B cell (primary cell): ENCODE data around the gene PLEKHO2. TPM values are rescaled to one million over a fixed set of nuclear protein-coding genes. Genes with fewer than 3 reads are reported as not detected.

ENCODE experiments used
- ATAC-seq: fragments of 200-7000 bp; cut with Tn5 transposase; one replicate; pipeline ENCODE4 v1.10.0; 2021; ENCODE audit warnings: low read depth, mild to moderate bottlenecking, moderate number of reproducible peaks, moderate library complexity
- CTCF ChIA-PET: fragments of 350-600 bp; sonication (Branson Sonifier 250); formaldehyde crosslinking; loops from one replicate; lab custom pipeline; 2021; ENCODE audit warnings: antibody characterized with exemption, inconsistent platforms; lab: Charles Lee
- POLR2A ChIA-PET: fragments of 350-600 bp; sonication (Branson Sonifier 250); formaldehyde crosslinking; loops from one replicate; lab custom pipeline; 2021; ENCODE audit warnings: antibody characterized with exemption; lab: Charles Lee
- DNase-seq: peaks from one replicate; pipeline ENCODE4 v3.0.0; 2013
- H2AFZ ChIP-seq: 2 replicates; pipeline ENCODE4 v1.6.1; 2012; ENCODE audit warnings: mild to moderate bottlenecking, low read depth, low read length; ENCODE audit not compliant: insufficient read depth, poor library complexity, severe bottlenecking
- H3K27ac ChIP-seq, 2 donors: 1 replicate in 1 of 2; 2 replicates in 1 of 2; pipeline ENCODE4 v1.5.1; 2012 to 2013; ENCODE audit warnings: low read length in 2 of 2, mild to moderate bottlenecking in 2 of 2, moderate library complexity in 1 of 2
- H3K27me3 ChIP-seq, 4 experiments: fragments of 200-600 bp in 1 of 4; sonication (generic) in 1 of 4; replicated peaks in 1 of 4; 1 replicate in 2 of 4; 2 replicates in 2 of 4; pipeline versions ENCODE4 v1.6.1 to v1.7.0; 2013 to 2016; ENCODE audit warnings: low read length in 3 of 4, mild to moderate bottlenecking in 2 of 4, mixed read lengths in 1 of 4, moderate library complexity in 1 of 4; ENCODE audit not compliant: insufficient read depth in 4 of 4, control insufficient read depth in 3 of 4; ENCODE audit errors: control extremely low read depth in 1 of 4
- H3K36me3 ChIP-seq, 2 experiments: replicated peaks in 1 of 2; 1 replicate in 1 of 2; 2 replicates in 1 of 2; pipeline versions ENCODE4 v1.6.1 to v1.7.1; 2013; ENCODE audit warnings: low read length in 1 of 2; ENCODE audit not compliant: insufficient read depth in 2 of 2, control insufficient read depth in 1 of 2; ENCODE audit errors: control extremely low read depth in 1 of 2, extremely low read depth in 1 of 2
- H3K4me1 ChIP-seq, 2 donors: fragments of 200-600 bp in 1 of 2; sonication (generic) in 1 of 2; 1 replicate in 1 of 2; 2 replicates in 1 of 2; pipeline versions ENCODE4 v1.5.1 to v1.6.1; 2013 to 2017; ENCODE audit warnings: low read length in 2 of 2; ENCODE audit not compliant: control insufficient read depth in 2 of 2, insufficient read depth in 2 of 2
- H3K4me2 ChIP-seq: replicated peaks from 2 replicates; pipeline ENCODE3; 2012; ENCODE audit warnings: mild to moderate bottlenecking, low read depth, low read length; ENCODE audit not compliant: poor library complexity, severe bottlenecking
- H3K4me3 ChIP-seq, 5 experiments: fragments of 200-600 bp in 1 of 5; sonication (generic) in 1 of 5; 1 replicate in 3 of 5; 2 replicates in 2 of 5; pipeline versions ENCODE4 v1.5.1 to v1.7.0; 2011 to 2016; ENCODE audit warnings: low read length in 4 of 5, mild to moderate bottlenecking in 4 of 5, low read depth in 2 of 5, control low read depth in 1 of 5, moderate library complexity in 1 of 5; ENCODE audit not compliant: insufficient read depth in 1 of 5; ENCODE audit errors: control extremely low read depth in 1 of 5, extremely low read depth in 1 of 5
- H3K79me2 ChIP-seq: fragments of 200-600 bp; sonication (generic); one replicate; pipeline ENCODE4 v1.6.0; 2016; ENCODE audit warnings: low read length; ENCODE audit not compliant: control insufficient read depth, insufficient read depth
- H3K9ac ChIP-seq: fragments of 200-600 bp; sonication (generic); 2 replicates; pipeline ENCODE4 v1.6.1; 2017; ENCODE audit warnings: mild to moderate bottlenecking, low read length, moderate library complexity
- H3K9me3 ChIP-seq, 3 donors: one replicate each; pipeline versions ENCODE4 v1.6.1 to v1.7.1; 2013; ENCODE audit warnings: low read length in 2 of 3; ENCODE audit not compliant: control insufficient read depth in 2 of 3, insufficient read depth in 1 of 3; ENCODE audit errors: control extremely low read depth in 1 of 3
- H4K20me1 ChIP-seq: 2 replicates; pipeline ENCODE4 v1.6.0; 2012; ENCODE audit warnings: mild to moderate bottlenecking, low read length; ENCODE audit not compliant: insufficient read depth, control insufficient read depth, poor library complexity, severe bottlenecking
- H3K27ac Mint-ChIP-seq: one replicate; pipeline ENCODE4 v1.8.0; 2021; ENCODE audit warnings: mixed read lengths
- H3K27me3 Mint-ChIP-seq: one replicate; pipeline ENCODE4 v1.8.0; 2021; ENCODE audit warnings: mixed read lengths
- H3K4me1 Mint-ChIP-seq: one replicate; pipeline ENCODE4 v1.8.0; 2021; ENCODE audit warnings: mixed read lengths
- H3K4me3 Mint-ChIP-seq: one replicate; pipeline ENCODE4 v1.8.0; 2021; ENCODE audit warnings: mixed read lengths
- H3K9me3 Mint-ChIP-seq: one replicate; pipeline ENCODE4 v1.8.0; 2022; ENCODE audit warnings: mixed read lengths; ENCODE audit not compliant: insufficient read depth
- CTCF ChIP-seq: fragments of 200-600 bp; IDR thresholded peaks from one replicate; pipeline ENCODE4 v1.8.0; 2022; ENCODE audit warnings: antibody characterized with exemption, mild to moderate bottlenecking
- EZH2 ChIP-seq: IDR thresholded peaks from 2 replicates; pipeline ENCODE4 v1.6.1; 2012; ENCODE audit warnings: borderline replicate concordance, low read depth, mild to moderate bottlenecking, moderate library complexity, low read length; ENCODE audit not compliant: insufficient read depth, poor library complexity, severe bottlenecking
- WGBS: methylation state at CpG from one replicate; pipeline ENCODE4 v1.1.5; 2013; ENCODE audit warnings: missing lambda C conversion rate; ENCODE audit not compliant: insufficient coverage; 5-methylcytosine and 5-hydroxymethylcytosine counted together
- intact Hi-C: fragments of 100-400 bp; cut with micrococcal nuclease; formaldehyde crosslinking; loops from one replicate; pipeline ENCODE4 v1.10.0; 2022
- polyA plus RNA-seq: library from polyadenylated mRNA; depleted of rRNA; stranded (reverse); fragments of >200 nt; gene quantifications from 2 replicates; pipeline ENCODE4 v1.2.3, GENCODE V29; 2012
- total RNA-seq, 2 donors: library from RNA; stranded (reverse); fragments of 120-200 nt in 1 of 2; gene quantifications; 1 replicate in 1 of 2; 2 replicates in 1 of 2; pipeline versions ENCODE4 v1.2.3 to v1.2.4, GENCODE V29; 2013 to 2022

PLEKHO2 gene
- total and polyA plus RNA-seq, 2 donors (not counting 1 experiment from before 2014, with no cell fraction given): 13.7 to 23.1 TPM

GRCh38 chr15:64865998-64866520 is 24.3 kb downstream of the PLEKHO2 start:
- H3K27me3 Mint-ChIP-seq: no peaks in the 10 kb centered on the region
- no peaks in the 10 kb centered on the region for H3K27me3 ChIP-seq
- DNase-seq (no peak), ATAC-seq (no peak)
- peaks cover 30% of the 10 kb centered on the region for H3K4me1 Mint-ChIP-seq
- no peak overlapping the region for H3K4me3 ChIP-seq
- H3K9me3 ChIP-seq: no peaks in the 10 kb centered on the region
- H3K36me3 ChIP-seq: peaks cover 0 to 56% of the 10 kb centered on the region in 2 experiments
- H3K4me3 Mint-ChIP-seq: no peak overlapping the region
- peaks cover 0 to 12% of the 10 kb centered on the region in 2 donors for H3K4me1 ChIP-seq
- no peak overlapping the region for H3K9ac ChIP-seq
- TF ChIP-seq CTCF: no peak
- TF ChIP-seq EZH2: no peak
- H2AFZ ChIP-seq: no peak overlapping the region
- H3K9me3 Mint-ChIP-seq: no peaks in the 10 kb centered on the region
- peaks cover 13% of the 10 kb centered on the region for H3K79me2 ChIP-seq
- H3K4me2 ChIP-seq: no peak overlapping the region
- no peak overlapping the region for H3K27ac Mint-ChIP-seq
- POLR2A ChIA-PET: no interaction called here
- peaks cover 14% of the 10 kb centered on the region for H4K20me1 ChIP-seq
- intact Hi-C loops: no loop called here
- CTCF ChIA-PET: interaction anchor here (0.6 kb wide), 2 partner anchors 16 to 145 kb away, joined by 3 read pairs; no protein-coding TSS in a partner anchor
- H3K27ac ChIP-seq: no peak overlapping the region
- WGBS: 97% methylated on average over 5 of the region's 6 CpGs

GRCh38 chr15:64869501-64869900 is 27.8 kb downstream of the PLEKHO2 start:
- no peak overlapping the region for H3K4me3 ChIP-seq
- no peaks in the 10 kb centered on the region for H3K9me3 ChIP-seq
- DNase-seq (no peak), ATAC-seq (no peak)
- ChIA-PET CTCF (no interaction called here), POLR2A (no interaction called here)
- peaks cover 5% of the 10 kb centered on the region for H3K79me2 ChIP-seq
- TF ChIP-seq CTCF (no peak), EZH2 (no peak)
- no peak overlapping the region for H3K9ac ChIP-seq
- no peak overlapping the region for H3K4me3 Mint-ChIP-seq
- H3K4me1 Mint-ChIP-seq: peaks cover 21% of the 10 kb centered on the region
- H3K4me2 ChIP-seq: no peak overlapping the region
- no peaks in the 10 kb centered on the region for H3K27me3 Mint-ChIP-seq
- no peaks in the 10 kb centered on the region for H3K27me3 ChIP-seq
- no peak overlapping the region for H2AFZ ChIP-seq
- H3K27ac Mint-ChIP-seq: no peak overlapping the region
- H3K27ac ChIP-seq: no peak overlapping the region
- H3K4me1 ChIP-seq: peaks cover 0 to 17% of the 10 kb centered on the region in 2 donors
- H3K36me3 ChIP-seq: peaks cover 0 to 31% of the 10 kb centered on the region in 2 experiments
- H4K20me1 ChIP-seq: no peaks in the 10 kb centered on the region
- intact Hi-C loops: no loop called here
- H3K9me3 Mint-ChIP-seq: no peaks in the 10 kb centered on the region
